Upper lobe of left lung (tissue), 6 donors: ENCODE results near the gene TTC7B. TPM values are rescaled to one million over a fixed set of nuclear protein-coding genes. Genes with fewer than 3 reads are reported as not detected.
A peak's percentile ranks its signal among the peaks of the same experiment; 100 is the strongest.

Experiments used
- ATAC-seq, 2 donors: fragments of 200-7000 bp; cut with Tn5 transposase; one replicate each; pipeline ENCODE4 v1.9.1; 2022; ENCODE audit warnings: mild to moderate bottlenecking in 2 of 2, moderate library complexity in 2 of 2; ENCODE audit not compliant: low FRiP score in 2 of 2
- DNase-seq, 2 donors: peaks; one replicate each; pipeline ENCODE4 v3.0.0-alpha.2; 2019 to 2020
- H3K27ac ChIP-seq, 4 donors: fragments of 200-600 bp; sonication (generic); one replicate each; pipeline ENCODE4 v1.5.1; 2016 to 2019
- H3K27me3 ChIP-seq, 4 donors: fragments of 200-600 bp; sonication (generic); one replicate each; pipeline ENCODE4 v1.5.1; 2017 to 2019
- H3K36me3 ChIP-seq, 4 donors: fragments of 200-600 bp; sonication (generic); one replicate each; pipeline ENCODE4 v1.5.1; 2016 to 2019
- H3K4me1 ChIP-seq, 4 donors: fragments of 200-600 bp; sonication (generic); one replicate each; pipeline ENCODE4 v1.5.1; 2018 to 2019
- H3K4me3 ChIP-seq, 4 donors: fragments of 200-600 bp; sonication (generic); one replicate each; pipeline ENCODE4 v1.5.1; 2017 to 2019; ENCODE audit warnings: mild to moderate bottlenecking in 2 of 4, moderate library complexity in 1 of 4
- H3K9me3 ChIP-seq, 4 donors: fragments of 200-600 bp; sonication (generic); one replicate each; pipeline ENCODE4 v1.5.1; 2018 to 2019
- CTCF ChIP-seq, 6 experiments: fragments of 450-650 bp in 4 of 6; fragments of 200-600 bp in 2 of 6; sonication (generic) in 2 of 6; IDR thresholded peaks; one replicate each; pipeline ENCODE4 v1.5.1; 2016 to 2019; ENCODE audit warnings: antibody characterized with exemption in 6 of 6
- EP300 ChIP-seq, 4 donors: sonication (generic); formaldehyde crosslinking; IDR thresholded peaks; one replicate each; pipeline ENCODE4 v1.5.1; 2017; ENCODE audit warnings: antibody characterized with exemption in 4 of 4, control low read depth in 2 of 4
- POLR2A ChIP-seq, 4 donors: fragments of 450-650 bp; IDR thresholded peaks; one replicate each; pipeline ENCODE4 v1.5.1; 2016 to 2017; ENCODE audit warnings: antibody characterized with exemption in 4 of 4, mild to moderate bottlenecking in 2 of 4
- POLR2AphosphoS5 ChIP-seq, 2 donors: sonication (generic); formaldehyde crosslinking; IDR thresholded peaks; one replicate each; pipeline ENCODE4 v1.5.1; 2017; ENCODE audit warnings: antibody characterized with exemption in 2 of 2
- WGBS, 2 donors: methylation state at CpG; one replicate each; pipeline ENCODE4 v1.1.5; 2017 to 2018; 5-methylcytosine and 5-hydroxymethylcytosine counted together
- total RNA-seq, 6 donors: library from RNA; depleted of rRNA in 4 of 6; stranded (reverse); fragments of >200 nt in 4 of 6; gene quantifications; one replicate each; pipeline versions ENCODE4 v1.1.0 to v1.2.1, GENCODE V29; 2016 to 2021
- donor health status: DM: no; HTN: no; CAD: no; lungs with moderate emphysema.
- donor health status: DM: no; HTN: yes; CAD: no; lungs with severe emphysema.

Gene TTC7B
- total RNA-seq, 6 donors from 2014 or later = 13.5 to 87.3 (median 37.5) TPM

- Histone ChIP-seq H3K36me3 (no peaks in the 10 kb centered on the region), H3K27ac (no peak overlapping the region), H3K9me3 (peaks cover 0 to 8% (median 0%) of the 10 kb centered on the region in 4 donors), H3K4me1 (peaks cover 3 to 24% (median 14%) of the 10 kb centered on the region in 4 donors), H3K4me3 (no peak overlapping the region), H3K27me3 (no peaks in the 10 kb centered on the region)
- TF ChIP-seq POLR2A (IDR thresholded peaks at IDR 0.05) = no peak
- no peak for DNase-seq
- WGBS, 2 donors = 72 to 78% methylated on average over 15 to 18 of the region's 18 CpGs
- ATAC-seq = no peak
Measured at GRCh38 chr14:90523961-90524875, 292.0 kb downstream of the TTC7B start.

- DNase-seq (no peak), ATAC-seq (no peak)
- H3K9me3 ChIP-seq = peaks cover 0 to 8% (median 0%) of the 10 kb centered on the region in 4 donors
- H3K27me3 ChIP-seq = no peaks in the 10 kb centered on the region
- no peak overlapping the region for H3K4me3 ChIP-seq
- no peak for TF ChIP-seq EP300 (IDR thresholded peaks at IDR 0.05)
- TF ChIP-seq POLR2A (IDR thresholded peaks at IDR 0.05) = no peak
- TF ChIP-seq CTCF (IDR thresholded peaks at IDR 0.05) = no peak
- TF ChIP-seq POLR2AphosphoS5 (IDR thresholded peaks at IDR 0.05) = no peak
- H3K27ac ChIP-seq = no peak overlapping the region
- no peaks in the 10 kb centered on the region for H3K36me3 ChIP-seq
- 80 to 91% methylated on average over 8 of the region's 8 CpGs for WGBS, 2 donors
- H3K4me1 ChIP-seq = peaks cover 3 to 25% (median 18%) of the 10 kb centered on the region in 4 donors
Measured at GRCh38 chr14:90523544-90523943, 292.7 kb downstream of the TTC7B start.

- Histone ChIP-seq H3K9me3 (peaks cover 0 to 8% (median 0%) of the 10 kb centered on the region in 4 donors), H3K4me3 (no peak overlapping the region), H3K36me3 (no peaks in the 10 kb centered on the region), H3K4me1 (peaks cover 3 to 33% (median 26%) of the 10 kb centered on the region in 4 donors), H3K27ac (no peak overlapping the region), H3K27me3 (no peaks in the 10 kb centered on the region)
- TF ChIP-seq EP300 (IDR thresholded peaks at IDR 0.05) = no peak
- no peak for TF ChIP-seq CTCF (IDR thresholded peaks at IDR 0.05)
- TF ChIP-seq POLR2A (IDR thresholded peaks at IDR 0.05) = no peak
- peak; percentile 49 to 58 for ATAC-seq
- DNase-seq = peak; percentile 69 to 83
- WGBS, 2 donors = 35 to 46% methylated on average over 16 to 19 of the region's 21 CpGs
Measured at GRCh38 chr14:90522571-90523191, 293.5 kb downstream of the TTC7B start.

- H3K27ac ChIP-seq = no peak overlapping the region
- no peaks in the 10 kb centered on the region for H3K27me3 ChIP-seq
- H3K4me1 ChIP-seq = peaks cover 3 to 35% (median 29%) of the 10 kb centered on the region in 4 donors
- DNase-seq (peak in 1 of 2 donors; percentile 62), ATAC-seq (no peak)
- H3K4me3 ChIP-seq = no peak overlapping the region
- 86 to 94% methylated on average over 18 of the region's 18 CpGs for WGBS, 2 donors
- H3K9me3 ChIP-seq = peaks cover 0 to 8% (median 0%) of the 10 kb centered on the region in 4 donors
- TF ChIP-seq POLR2A (IDR thresholded peaks at IDR 0.05) = no peak
- no peak for TF ChIP-seq CTCF (IDR thresholded peaks at IDR 0.05)
- no peak for TF ChIP-seq EP300 (IDR thresholded peaks at IDR 0.05)
- TF ChIP-seq POLR2AphosphoS5 (IDR thresholded peaks at IDR 0.05) = no peak
- no peaks in the 10 kb centered on the region for H3K36me3 ChIP-seq
Measured at GRCh38 chr14:90521930-90522483, 294.2 kb downstream of the TTC7B start.
